DMS153 treated with DMSO at 0.1 percent for 48 hours (cell line): ENCODE measurements around the gene MALL.
"Not testable (repeated sequence)": the region's sequence is repeated elsewhere in the genome, so short reads cannot be mapped to it uniquely, and the experiment has no call there.

Experiments
- DNase-seq: peaks from one replicate; lab custom pipeline; 2025; ENCODE audit not compliant: unreplicated experiment; lab: John Stamatoyannopoulos, UW

Gene MALL

GRCh38 chr2:110115291-110116032 is at the start of gene MALL:
Gene MALL (minus strand): TSS chr2:110115822. CDS start chr2:110115792, 30 bp downstream.
- DNase-seq: peak; percentile 11

GRCh38 chr2:110157153-110157793 is 41.7 kb upstream of the MALL start:
- peak; percentile 42 for DNase-seq

- DNase-seq: not testable (repeated sequence)
Observed at GRCh38 chr2:110154828-110155227, 39.2 kb upstream of the MALL start.

- DNase-seq: not testable (repeated sequence)
Observed at GRCh38 chr2:110154188-110154587, 38.6 kb upstream of the MALL start.

GRCh38 chr2:110153416-110153815 is 37.8 kb upstream of the MALL start:
- no peak for DNase-seq

- no peak for DNase-seq
Observed at GRCh38 chr2:110152943-110153342, 37.3 kb upstream of the MALL start.

- no peak for DNase-seq
Observed at GRCh38 chr2:110149330-110150220, 34.0 kb upstream of the MALL start.

GRCh38 chr2:110146945-110147332 is 31.3 kb upstream of the MALL start:
- DNase-seq: no peak

GRCh38 chr2:110146183-110146944 is 30.7 kb upstream of the MALL start:
- no peak for DNase-seq

- no peak for DNase-seq
Observed at GRCh38 chr2:110143982-110144381, 28.4 kb upstream of the MALL start.

- no peak for DNase-seq
Observed at GRCh38 chr2:110140401-110140800, 24.8 kb upstream of the MALL start.

GRCh38 chr2:110134025-110134424 is 18.4 kb upstream of the MALL start:
- no peak for DNase-seq

- no peak for DNase-seq
Observed at GRCh38 chr2:110131166-110131565, 15.5 kb upstream of the MALL start.

GRCh38 chr2:110130757-110131156 is 15.1 kb upstream of the MALL start:
- no peak for DNase-seq

- DNase-seq: no peak
Observed at GRCh38 chr2:110126906-110127305, 11.3 kb upstream of the MALL start.

- DNase-seq: no peak
Observed at GRCh38 chr2:110126086-110126773, 10.6 kb upstream of the MALL start.

GRCh38 chr2:110124939-110125691 is 9.5 kb upstream of the MALL start:
- DNase-seq: no peak

- DNase-seq: no peak
Observed at GRCh38 chr2:110124038-110124825, 8.6 kb upstream of the MALL start.

- no peak for DNase-seq
Observed at GRCh38 chr2:110121592-110121991, 6.0 kb upstream of the MALL start.
